Left renal pelvis (tissue), 4 donors: ENCODE data around the gene MAP4K5. TPM values are rescaled to one million over a fixed set of nuclear protein-coding genes. Genes with fewer than 3 reads are reported as not detected.

Experiments
- DNase-seq, 4 donors: peaks; one replicate each; pipeline ENCODE4 v3.0.0-alpha.2; 2013; ENCODE audit warnings: low read depth in 4 of 4, low spot score in 3 of 4
- polyA plus RNA-seq, 4 donors: library from polyadenylated mRNA; unstranded; fragments of 120-200 nt; gene quantifications; one replicate each; pipeline ENCODE4 v1.2.1, GENCODE V29; 2013; ENCODE audit not compliant: insufficient read length in 4 of 4

The MAP4K5 gene
- polyA plus RNA-seq, 4 donors, result 53.0 to 67.3 (median 58.5) TPM

DNA sequence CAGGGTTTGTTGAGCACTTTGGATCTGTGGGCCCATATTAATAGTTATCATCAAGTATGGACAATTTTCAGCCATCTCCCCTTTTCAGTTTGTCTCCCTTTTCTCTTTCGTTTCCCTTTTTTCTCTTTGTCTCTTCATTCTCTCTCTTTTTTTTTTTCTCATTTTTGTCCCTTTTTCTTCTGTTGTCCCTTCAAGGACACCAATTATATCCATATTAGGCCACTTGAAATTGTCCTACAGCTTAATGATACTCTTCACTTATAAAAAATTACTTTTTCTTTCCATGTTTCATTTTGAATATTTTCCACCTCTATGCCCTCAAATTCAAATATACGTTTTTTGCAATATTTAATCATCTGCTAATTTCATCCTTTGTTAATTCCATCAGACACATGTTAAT lies 53.3 kb downstream of the MAP4K5 start:
- DNase-seq, result no peak

DNA sequence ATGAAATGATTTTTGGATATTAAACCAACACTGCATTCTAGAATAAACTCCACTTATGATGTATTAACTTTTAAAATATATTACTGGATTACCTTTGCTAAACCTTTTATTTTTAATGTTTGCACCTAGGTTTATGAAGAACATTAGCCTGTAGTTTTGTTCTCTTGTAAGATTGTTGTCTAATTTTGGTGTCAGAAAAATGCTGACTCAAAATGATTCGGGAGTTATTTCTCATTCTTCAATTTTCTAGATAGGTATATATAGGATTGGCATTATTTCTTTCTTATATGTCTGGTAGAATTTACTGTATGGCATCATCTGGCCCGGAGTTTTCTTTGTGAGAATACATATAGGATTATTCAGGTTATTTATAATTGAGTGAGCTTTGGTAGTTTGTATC lies 54.6 kb downstream of the MAP4K5 start:
- DNase-seq, result no peak

DNA sequence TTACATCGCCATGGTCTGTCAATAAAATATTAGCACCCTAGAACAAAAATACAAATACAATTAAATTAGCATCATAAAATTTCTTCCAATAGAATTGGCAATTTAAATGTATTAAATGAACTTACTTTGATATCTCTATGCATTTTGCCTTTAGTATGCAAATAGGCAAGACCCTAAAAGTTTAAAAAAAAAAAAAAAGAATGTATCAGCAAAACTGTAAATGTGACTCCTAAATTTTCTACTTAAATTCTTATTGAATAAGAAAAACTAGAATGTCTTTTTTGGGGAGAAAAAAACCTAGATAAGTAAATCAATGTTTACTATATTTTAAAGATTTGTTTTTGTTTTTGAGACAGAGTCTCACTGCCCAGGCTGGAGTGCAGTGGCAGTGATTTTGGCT lies 56.2 kb downstream of the MAP4K5 start:
- DNase-seq, result no peak

DNA sequence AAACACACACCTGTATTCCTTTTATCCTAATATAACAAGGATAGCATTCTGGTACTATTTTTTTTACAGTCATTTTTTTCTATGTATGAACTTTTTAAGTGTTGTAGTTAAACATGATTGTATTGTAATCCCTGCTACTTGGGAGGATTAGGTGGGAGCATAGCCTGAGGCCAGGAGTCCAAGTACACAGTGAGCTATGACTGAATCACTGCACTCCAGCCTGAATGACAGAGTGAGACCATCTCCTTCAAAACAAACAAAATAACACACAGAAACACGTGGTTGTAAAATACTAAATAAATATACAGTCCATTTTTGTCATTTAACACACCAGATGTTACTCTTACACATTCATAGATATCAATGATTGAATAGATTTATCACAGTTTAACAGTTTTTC lies 56.9 kb downstream of the MAP4K5 start:
- no peak for DNase-seq

DNA sequence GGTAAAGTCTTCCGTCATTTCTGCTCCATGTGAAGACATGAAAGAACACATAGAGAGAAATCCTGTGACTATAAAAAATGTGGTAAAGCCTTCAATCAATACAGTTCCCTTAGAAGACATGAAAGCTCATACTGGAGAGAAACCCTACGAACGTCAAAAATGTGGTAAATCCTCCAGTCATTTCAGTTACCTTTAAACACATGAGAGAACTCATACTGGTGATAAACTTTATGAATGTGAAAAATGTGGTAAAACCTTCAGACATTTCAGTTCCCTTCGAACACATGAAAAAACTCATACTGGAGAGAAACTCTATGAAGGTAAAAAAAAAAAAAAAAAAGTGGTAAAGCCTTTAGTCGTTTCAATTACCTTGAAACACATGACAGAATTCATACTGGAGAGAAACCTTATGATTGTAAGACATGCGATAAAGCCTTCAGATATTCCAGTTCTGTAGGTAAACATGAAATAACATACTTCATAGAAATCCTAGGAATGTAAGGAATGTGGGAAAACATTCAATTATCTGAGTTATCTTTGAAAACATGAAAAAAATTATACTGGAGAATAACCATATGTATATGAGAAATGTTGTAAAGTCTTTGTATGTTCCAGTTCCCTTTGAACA lies 60.4 kb downstream of the MAP4K5 start:
- no peak for DNase-seq

DNA sequence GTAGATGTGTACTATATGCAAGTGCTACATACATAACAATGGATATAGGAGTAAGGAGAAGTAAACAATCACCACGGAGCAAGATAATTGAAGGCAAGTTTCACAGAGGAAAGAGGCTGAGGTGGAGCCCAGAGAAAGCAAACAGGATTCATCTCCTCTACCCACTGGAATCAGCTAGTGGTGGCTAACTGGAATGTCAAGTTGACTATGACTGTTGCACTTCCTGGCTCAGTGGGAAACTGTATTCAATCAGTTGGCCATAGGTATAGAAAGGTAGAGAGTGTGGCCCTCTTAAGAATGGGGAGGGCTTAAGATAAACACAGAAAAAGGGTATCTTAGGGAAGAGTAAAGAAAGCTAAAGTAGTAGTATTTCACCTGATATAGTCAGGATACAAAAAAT lies 62.4 kb downstream of the MAP4K5 start:
- no peak for DNase-seq

DNA sequence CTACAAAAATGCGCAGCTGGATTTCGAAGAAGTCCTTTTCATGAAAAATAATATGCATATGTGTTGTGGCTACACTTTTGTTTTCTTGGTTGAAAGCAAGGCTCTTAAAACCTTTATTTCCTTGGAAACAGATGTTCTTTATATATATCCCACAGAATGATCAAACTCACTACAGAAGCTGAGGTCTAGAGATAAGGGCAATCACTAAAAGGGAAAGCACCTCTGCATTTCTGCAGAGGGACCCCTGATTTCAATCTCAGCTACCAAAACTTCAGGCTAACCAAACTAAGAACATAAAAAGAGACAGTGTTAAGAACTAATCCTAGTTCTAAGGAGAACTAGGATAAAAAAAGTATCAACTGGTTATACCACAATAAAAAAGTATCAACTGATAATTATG lies 70.3 kb downstream of the MAP4K5 start:
- DNase-seq, result no peak

DNA sequence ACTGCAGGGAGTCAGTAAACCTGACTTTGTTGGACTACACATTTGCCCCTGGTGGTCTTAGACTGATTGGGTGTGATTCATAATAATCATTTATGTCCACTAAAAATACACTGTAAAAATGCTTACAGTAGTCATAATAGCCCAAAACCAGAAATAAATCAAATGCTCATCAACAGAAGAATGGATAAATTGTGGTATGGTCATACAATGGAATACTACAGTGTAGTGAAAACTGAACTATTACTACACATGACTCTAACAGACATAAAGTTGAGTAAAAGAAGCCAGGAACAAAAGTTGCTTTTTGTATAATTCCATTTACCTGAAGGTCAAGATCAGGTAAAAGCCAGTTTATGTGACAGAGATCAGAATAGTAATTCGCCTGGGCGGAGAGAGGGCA lies 78.5 kb downstream of the MAP4K5 start:
- DNase-seq, result no peak

DNA sequence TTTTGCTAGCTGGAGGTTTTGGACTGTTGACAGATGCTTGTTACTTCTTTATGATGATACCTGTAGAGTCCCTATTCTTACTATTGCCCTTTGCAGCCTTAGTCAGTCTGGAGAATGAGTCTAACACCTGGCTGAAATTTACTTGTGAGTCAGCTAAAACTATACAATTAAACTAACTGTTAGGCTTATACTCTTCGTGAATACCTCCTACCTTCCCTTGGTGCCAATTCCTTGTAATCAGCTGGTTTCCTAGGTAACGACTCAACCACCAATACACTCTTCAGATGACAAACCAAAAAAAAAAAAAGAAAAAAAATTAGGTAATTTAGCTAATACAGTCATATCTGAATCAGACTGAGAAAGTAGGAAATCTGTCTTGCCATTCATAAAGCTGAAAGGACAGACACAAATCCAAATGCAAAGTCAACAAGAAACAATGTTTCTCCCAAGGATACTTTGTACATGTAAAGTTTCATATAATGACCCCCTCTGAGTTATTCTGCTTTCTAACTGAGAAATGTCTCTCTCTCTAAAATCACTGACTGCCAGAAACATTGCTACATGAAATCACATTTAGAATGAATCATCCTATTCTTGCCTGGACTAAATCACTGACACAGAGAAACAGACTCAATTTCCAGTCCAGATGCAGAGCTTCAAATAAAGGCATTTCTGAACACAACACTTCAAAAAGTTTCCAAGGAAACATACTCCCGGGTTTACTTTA lies 79.2 kb downstream of the MAP4K5 start:
- DNase-seq, result no peak

DNA sequence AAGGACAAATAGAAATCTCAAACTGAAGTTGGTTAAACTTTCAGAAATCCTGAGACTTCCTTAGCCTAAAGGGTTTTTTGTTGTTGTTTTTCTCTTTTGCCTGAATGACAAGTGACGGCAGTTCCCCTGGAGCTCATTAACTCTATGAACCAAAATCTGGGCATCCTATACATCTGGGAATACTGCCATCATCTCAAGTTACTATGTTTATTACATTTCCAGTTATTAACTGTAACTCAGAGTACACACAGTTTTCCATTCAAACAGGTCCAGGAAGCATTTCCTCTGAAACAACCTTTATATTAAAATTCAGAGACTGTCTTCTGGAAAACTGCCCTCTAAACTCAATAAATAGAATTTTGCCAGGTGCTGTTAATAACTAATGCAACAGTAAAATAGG lies 80.1 kb downstream of the MAP4K5 start:
- DNase-seq, result no peak

DNA sequence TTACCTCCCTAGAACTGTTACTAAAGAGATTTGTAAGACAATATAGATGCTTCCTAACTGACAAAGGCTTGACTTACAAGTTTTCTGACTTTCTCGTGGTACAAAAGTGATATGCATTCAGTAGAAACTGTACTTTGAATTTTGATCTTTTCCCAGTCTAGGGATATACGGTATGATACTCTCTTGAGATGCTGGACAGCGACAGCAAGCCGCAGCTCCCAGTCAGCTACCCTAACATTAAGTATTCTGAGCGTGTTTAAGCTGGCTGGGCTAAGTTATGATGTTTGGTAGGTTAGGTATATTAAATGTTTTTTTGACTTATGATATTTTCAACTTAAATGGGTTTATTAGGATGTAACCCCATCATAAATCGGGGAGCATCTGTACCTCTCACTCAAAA lies 80.5 kb downstream of the MAP4K5 start:
- no peak for DNase-seq

DNA sequence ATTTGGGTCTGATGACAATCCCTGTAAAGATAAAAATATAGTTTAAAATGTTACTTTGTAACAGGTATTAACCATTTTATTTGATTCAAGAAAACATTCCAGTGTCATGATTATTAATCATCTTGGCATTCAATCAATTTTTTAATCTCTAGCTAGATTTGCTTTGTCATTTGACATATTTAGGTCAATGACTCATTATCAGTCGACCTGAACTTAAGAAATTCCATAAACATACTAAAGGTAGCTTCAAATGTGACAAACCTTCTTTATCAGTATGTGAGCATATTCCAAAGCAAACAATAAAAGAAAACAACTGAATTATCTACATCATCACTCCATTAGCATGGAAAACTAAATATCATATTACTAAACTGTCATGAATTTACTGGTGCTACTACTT lies 84.9 kb downstream of the MAP4K5 start:
- DNase-seq, result no peak

DNA sequence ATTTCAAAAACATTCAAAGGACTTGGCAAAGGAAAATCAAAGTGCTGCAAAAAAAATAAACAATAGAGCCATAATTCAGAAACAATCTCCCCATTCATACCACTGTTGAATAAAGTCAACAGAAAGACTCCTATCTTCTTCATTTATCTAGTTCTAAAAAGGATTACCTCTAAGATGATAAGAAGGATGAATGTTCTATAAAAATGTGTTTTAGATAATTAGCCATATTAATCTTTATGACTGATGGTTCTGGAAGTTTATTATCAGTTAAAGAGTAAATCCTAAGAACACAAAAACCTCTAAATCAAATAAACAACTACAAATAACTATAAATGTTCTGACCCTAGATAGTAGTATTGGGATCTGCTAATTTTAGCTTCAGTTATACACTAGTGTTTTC lies 97.8 kb downstream of the MAP4K5 start:
- no peak for DNase-seq

DNA sequence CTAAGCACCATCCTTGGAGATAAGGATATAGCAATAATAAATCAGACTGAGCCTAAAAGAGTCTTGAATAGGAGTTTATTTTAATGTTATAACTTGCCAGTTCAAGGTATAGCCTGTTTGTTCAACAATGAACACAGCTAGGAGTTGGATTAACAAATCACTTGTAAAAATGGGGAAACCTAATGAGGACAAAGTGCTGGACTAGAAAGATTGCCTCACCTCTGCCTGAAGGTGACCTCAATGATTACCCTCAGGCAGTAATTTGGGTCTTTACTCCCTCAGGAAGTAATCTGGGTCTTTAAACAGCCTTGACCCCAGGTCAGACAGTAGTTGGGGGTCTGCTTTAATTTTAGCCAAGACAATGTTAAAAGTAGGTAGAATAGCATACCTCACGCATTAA lies 100.2 kb downstream of the MAP4K5 start:
- DNase-seq, result no peak

DNA sequence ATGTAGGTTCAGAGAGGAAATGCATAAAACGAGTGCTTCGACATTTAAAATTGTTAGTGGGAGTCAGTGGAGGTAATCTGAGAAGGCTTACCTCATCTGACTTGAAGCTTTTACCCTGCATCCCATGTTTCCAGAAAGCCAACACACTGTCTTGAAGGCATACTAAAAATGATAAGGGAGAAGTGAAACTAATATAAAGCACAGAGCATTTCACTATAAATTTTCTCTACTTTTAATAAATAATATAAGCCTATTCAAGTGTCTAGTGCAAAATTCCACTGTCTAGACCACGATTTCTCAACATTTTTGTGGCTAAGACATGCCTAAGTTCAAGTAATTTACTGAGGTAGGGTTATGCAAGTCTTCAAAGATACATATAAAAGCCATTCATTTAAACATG lies 106.6 kb downstream of the MAP4K5 start:
- no peak for DNase-seq

DNA sequence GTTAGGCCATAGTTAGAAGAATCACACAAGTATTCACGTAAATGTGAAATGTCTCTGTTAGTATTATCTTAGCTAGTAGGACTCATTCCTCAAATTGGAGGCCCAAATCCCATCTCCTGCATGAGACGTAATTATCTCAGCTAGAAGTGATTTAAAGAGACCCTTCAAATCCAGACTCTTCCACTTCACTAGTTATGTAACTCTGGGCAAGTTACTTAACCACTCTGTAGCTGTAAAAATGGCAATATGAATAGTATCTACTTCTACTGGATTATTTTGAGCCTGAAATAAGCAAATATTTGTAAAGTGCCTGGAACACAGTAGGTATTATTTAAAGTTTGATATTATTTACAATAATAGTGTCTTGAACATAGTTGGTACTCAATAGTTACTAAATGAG lies 107.3 kb downstream of the MAP4K5 start:
- DNase-seq, result no peak

DNA sequence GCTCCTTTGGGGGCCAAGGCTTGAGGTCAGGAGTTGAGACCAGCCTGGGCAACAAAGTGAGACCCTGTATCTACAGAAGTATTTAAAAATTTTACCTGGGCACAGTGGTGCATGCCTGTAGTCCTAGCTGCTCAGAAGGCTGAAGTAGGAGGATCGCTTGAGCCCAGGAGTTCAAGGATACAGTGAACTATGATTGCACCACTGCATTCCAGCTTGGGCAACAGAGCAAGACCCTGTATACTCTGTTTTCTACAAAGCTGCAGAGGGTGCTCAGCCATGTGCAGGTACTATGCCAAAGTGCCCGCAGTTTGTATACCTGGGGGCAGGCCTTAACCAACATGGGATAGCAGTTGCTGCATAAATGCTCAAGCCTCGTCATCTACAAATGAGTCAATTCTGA lies 108.8 kb downstream of the MAP4K5 start:
- DNase-seq, result no peak

DNA sequence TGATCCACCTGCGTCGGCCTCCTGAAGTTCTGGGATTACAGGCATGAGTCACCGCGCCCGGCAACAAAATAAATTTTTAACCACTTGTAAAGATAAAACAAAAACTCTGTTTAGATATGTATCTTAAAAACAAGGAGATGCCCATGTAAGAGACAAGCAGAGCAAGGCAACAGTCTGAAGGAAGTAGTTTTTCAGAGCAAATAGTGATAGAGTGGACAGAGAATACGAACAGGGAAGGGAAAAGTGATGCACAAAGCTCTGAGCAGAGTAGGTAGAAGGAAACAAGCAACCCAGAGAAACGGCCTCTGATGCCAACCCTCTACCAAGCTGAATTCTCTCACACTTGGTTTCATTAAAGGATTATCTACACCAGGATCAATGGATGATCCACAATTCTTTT lies 110.9 kb downstream of the MAP4K5 start:
- DNase-seq, result no peak

DNA sequence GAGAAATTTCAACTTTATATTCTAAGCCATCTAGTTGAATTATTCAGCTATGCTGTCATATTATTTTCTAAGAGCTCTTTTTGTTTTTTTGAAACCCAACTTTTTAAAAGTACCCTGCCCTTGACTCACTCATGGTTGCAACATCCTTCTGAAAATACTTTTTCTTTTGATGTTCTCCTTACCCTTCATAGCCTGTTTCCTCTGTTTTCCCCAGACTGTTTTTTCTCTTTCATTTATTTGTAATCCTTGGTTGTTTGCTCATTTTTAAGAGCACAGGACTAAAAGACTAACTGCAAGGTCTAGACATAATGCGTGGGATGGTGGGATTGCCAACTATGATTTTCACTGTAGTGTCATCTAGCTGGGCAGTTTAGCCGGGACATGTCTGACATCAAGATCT lies 114.5 kb downstream of the MAP4K5 start:
- DNase-seq, result no peak

DNA sequence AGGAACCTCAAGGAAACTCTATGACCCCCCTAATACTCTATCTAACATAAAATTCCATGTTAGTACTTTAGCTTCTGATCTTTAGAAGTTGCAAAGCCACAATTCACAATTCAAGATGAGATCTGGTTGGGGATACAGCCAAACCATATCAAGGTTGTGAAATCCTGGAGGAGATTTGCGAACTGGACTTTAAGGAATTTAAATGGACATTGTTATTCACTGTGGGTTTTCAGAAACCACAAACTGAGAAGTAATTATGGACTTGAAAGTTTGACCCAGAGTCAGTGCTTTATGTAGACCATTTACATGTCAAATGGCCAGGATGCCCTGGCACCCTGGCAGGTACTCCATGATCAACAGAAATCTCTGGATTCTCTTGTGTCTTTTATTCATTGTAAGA lies 121.4 kb downstream of the MAP4K5 start:
- no peak for DNase-seq

DNA sequence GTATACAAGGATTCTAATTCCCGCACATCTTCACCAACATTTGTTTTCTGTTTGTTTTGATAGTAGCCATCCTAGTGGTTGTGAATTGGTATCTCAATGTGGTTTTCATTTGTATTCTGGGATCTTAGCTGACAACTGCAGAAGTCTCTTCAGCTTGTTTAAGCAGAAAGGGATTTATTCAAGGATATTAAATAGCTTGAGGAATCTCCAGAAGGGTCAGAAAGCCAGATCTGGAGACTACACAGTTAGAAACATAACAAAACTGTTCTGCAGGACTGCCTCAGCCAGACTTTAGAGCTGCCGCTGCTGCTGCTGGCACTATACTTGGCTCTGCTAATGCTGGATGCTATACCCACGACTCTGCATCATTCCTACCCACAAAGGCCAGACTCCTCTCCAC lies 122.3 kb downstream of the MAP4K5 start:
- DNase-seq, result no peak

DNA sequence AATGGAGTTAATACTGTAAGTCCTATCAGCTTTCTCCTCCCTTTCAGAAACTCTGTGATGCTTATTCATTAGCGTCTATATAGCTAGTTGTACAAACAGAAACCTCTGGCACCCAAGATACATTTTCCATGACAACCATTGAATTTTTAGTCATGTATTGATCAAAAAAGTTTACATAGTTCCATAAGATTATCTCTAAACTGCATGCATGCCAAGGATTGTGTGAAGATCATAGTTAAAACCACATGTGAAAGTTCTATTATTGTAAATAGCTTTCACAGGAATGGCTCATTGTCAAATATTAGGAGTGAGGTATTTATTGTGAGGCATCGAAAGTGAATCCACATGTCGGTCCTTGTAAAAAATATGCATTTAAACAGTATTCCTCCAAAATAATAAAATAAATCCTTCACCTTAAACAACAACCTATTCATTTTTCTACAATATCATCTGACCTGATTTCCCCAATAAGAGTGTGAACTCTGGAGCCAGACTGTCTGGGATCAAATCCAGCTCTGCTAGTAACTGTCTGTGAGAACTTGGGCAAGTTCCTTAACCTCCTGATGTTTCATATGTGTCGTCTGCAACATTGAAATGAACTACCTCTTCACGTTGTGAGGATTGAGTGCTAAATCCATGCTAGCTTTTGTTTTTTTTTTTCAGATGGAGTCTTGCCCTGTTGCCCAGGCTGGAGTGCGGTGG lies 125.1 kb downstream of the MAP4K5 start:
- DNase-seq, result no peak
